GM18520 (cell line): ENCODE measurements around the gene PRKACA.

ENCODE experiments used
- ATAC-seq: cut with Tn5 transposase; IDR thresholded peaks from one replicate; pipeline ENCODE4 v1.9.1; 2021; ENCODE audit not compliant: unreplicated experiment

Gene PRKACA

GRCh38 chr19:14117668-14118164, at the start of gene PRKACA:
PRKACA (minus strand) TSS chr19:14117762; CDS start chr19:14117547, 215 bp downstream.
- peak; percentile 94 for ATAC-seq

- no peak for ATAC-seq
Observed at GRCh38 chr19:14166999-14167575, 49.5 kb upstream of the PRKACA start.

- no peak for ATAC-seq
Observed at GRCh38 chr19:14165990-14166830, 48.6 kb upstream of the PRKACA start.

- no peak for ATAC-seq
Observed at GRCh38 chr19:14164724-14165493, 47.3 kb upstream of the PRKACA start.

- no peak for ATAC-seq
Observed at GRCh38 chr19:14164082-14164481, 46.5 kb upstream of the PRKACA start.

GRCh38 chr19:14162871-14163297, 45.3 kb upstream of the PRKACA start:
- no peak for ATAC-seq

GRCh38 chr19:14161305-14161704, 43.7 kb upstream of the PRKACA start:
- ATAC-seq, result no peak

GRCh38 chr19:14160017-14160703, 42.6 kb upstream of the PRKACA start:
- no peak for ATAC-seq

GRCh38 chr19:14159059-14159458, 41.5 kb upstream of the PRKACA start:
- no peak for ATAC-seq

GRCh38 chr19:14158276-14159023, 40.9 kb upstream of the PRKACA start:
- no peak for ATAC-seq

- no peak for ATAC-seq
Observed at GRCh38 chr19:14156971-14157717, 39.6 kb upstream of the PRKACA start.

GRCh38 chr19:14156122-14156521, 38.6 kb upstream of the PRKACA start:
- ATAC-seq, result no peak

- no peak for ATAC-seq
Observed at GRCh38 chr19:14155371-14155770, 37.8 kb upstream of the PRKACA start.

GRCh38 chr19:14152713-14153112, 35.2 kb upstream of the PRKACA start:
- no peak for ATAC-seq

- no peak for ATAC-seq
Observed at GRCh38 chr19:14150770-14151661, 33.5 kb upstream of the PRKACA start.

GRCh38 chr19:14150041-14150769, 32.6 kb upstream of the PRKACA start:
- ATAC-seq, result no peak

- no peak for ATAC-seq
Observed at GRCh38 chr19:14149509-14149994, 32.0 kb upstream of the PRKACA start.
